GM23338 (cell line): Measurements from ENCODE around the gene FIGN.

ENCODE experiments used
- CTCF ChIP-seq, 2 experiments: fragments of 200-600 bp in 1 of 2; sonication (generic) in 1 of 2; conservative IDR thresholded peaks; 2 replicates each; pipeline versions ENCODE4 v1.5.1 to v1.6.1; 2016 to 2017; ENCODE audit warnings: antibody characterized with exemption in 2 of 2, low read depth in 2 of 2, mild to moderate bottlenecking in 2 of 2, moderate library complexity in 1 of 2
- EZH2 ChIP-seq: fragments of 200-600 bp; sonication (generic); IDR thresholded peaks from one replicate; pipeline ENCODE4 v1.8.0; 2017; ENCODE audit warnings: antibody characterized with exemption, mild to moderate bottlenecking, low read depth; ENCODE audit not compliant: unreplicated experiment

GRCh38 chr2:163625632-163626031 lies 110.2 kb downstream of the FIGN start:
- TF ChIP-seq CTCF (conservative IDR thresholded peaks at IDR 0.05; ENCODE audit: low read depth in 2 of 2) (no peak), EZH2 (no peak)
